Osteocyte (in vitro differentiated cells): ENCODE measurements around the gene IL31. TPM values are rescaled to one million over a fixed set of nuclear protein-coding genes. Genes with fewer than 3 reads are reported as not detected.

Experiments
- DNase-seq: peaks from one replicate; pipeline ENCODE4 v3.0.0; 2021; ENCODE audit warnings: mixed read lengths; ENCODE audit not compliant: unreplicated experiment; ENCODE audit errors: extremely low spot score
- H3K27ac Mint-ChIP-seq: one replicate; pipeline ENCODE4 v1.8.0; 2021; ENCODE audit warnings: mild to moderate bottlenecking, mixed read lengths; ENCODE audit not compliant: unreplicated experiment
- H3K27me3 Mint-ChIP-seq: one replicate; pipeline ENCODE4 v1.8.0; 2021; ENCODE audit warnings: mixed read lengths; ENCODE audit not compliant: unreplicated experiment
- H3K36me3 Mint-ChIP-seq: one replicate; pipeline ENCODE4 v1.8.0; 2021; ENCODE audit warnings: mixed read lengths; ENCODE audit not compliant: unreplicated experiment
- H3K4me1 Mint-ChIP-seq: one replicate; pipeline ENCODE4 v1.8.0; 2021; ENCODE audit warnings: mixed read lengths; ENCODE audit not compliant: unreplicated experiment
- H3K4me3 Mint-ChIP-seq: one replicate; pipeline ENCODE4 v1.8.0; 2021; ENCODE audit warnings: mild to moderate bottlenecking, moderate library complexity, mixed read lengths; ENCODE audit not compliant: unreplicated experiment
- H3K9me3 Mint-ChIP-seq: one replicate; pipeline ENCODE4 v1.8.0; 2021; ENCODE audit warnings: mixed read lengths; ENCODE audit not compliant: unreplicated experiment
- CTCF ChIP-seq: fragments of 200-600 bp; sonication (generic); IDR thresholded peaks from 2 replicates; pipeline ENCODE4 v1.5.0; 2021; ENCODE audit warnings: antibody characterized with exemption, mild to moderate bottlenecking, moderate library complexity
- total RNA-seq: library from RNA; stranded (reverse); gene quantifications from 2 replicates; pipeline ENCODE4 v1.2.1, GENCODE V29; 2021

IL31 gene
- total RNA-seq, 1 donor from 2014 or later, result not detected

DNA sequence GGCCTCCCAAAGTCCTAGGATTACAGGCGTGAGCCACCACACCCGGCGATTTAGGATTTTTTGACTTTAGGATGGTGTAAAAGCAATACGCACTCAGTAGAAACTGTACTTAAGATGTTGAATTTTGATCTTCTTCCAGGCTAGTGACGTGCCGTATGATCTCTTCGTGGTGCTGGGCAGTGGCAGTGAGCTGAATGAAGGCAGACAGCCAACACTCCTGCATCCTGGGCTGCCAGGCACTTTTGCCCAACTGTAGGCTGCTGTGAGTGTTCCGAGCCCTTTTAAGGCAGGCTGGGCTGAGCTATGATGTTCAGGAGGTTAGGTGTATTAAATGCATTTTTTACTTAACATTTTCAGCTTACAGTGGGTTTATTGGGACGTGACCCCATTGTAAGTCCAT is 21.3 kb downstream of the IL31 start:
- no peak overlapping the region for H3K27ac Mint-ChIP-seq
- no peaks in the 10 kb centered on the region for H3K4me1 Mint-ChIP-seq
- H3K9me3 Mint-ChIP-seq, result no peaks in the 10 kb centered on the region
- no peak for TF ChIP-seq CTCF
- no peaks in the 10 kb centered on the region for H3K27me3 Mint-ChIP-seq
- H3K4me3 Mint-ChIP-seq, result no peak overlapping the region
- no peak for DNase-seq
- no peaks in the 10 kb centered on the region for H3K36me3 Mint-ChIP-seq

DNA sequence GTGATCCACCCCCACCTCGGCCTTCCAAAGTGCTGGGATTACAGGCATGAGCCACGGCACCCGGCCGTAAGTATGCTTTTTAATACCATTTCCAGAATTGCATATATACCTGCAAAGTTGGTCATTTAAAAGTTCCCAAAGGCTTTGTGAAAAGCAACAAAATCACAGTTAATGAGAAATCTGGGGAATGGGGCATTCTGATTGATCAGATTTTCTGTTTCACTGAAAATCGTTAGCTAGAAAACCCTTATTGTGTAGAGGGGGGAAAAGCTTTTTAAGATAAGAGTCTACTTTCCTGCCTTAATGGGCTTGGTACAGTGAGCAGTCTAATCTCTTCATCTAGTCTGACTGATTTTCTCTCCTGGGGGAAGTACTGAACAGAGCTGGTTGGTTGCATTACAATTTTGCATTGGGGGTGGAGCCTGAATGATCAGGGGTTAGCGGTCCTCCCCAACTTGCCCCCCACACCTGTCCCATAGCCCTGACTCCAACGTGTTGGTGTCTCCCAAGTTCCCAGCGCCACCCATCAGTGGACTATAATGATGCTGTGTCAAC is 23.8 kb downstream of the IL31 start:
- TF ChIP-seq CTCF, result no peak
- H3K27me3 Mint-ChIP-seq, result no peaks in the 10 kb centered on the region
- H3K27ac Mint-ChIP-seq, result no peak overlapping the region
- H3K36me3 Mint-ChIP-seq, result peaks cover 5% of the 10 kb centered on the region
- H3K4me3 Mint-ChIP-seq, result no peak overlapping the region
- H3K9me3 Mint-ChIP-seq, result no peaks in the 10 kb centered on the region
- no peak for DNase-seq
- no peaks in the 10 kb centered on the region for H3K4me1 Mint-ChIP-seq

DNA sequence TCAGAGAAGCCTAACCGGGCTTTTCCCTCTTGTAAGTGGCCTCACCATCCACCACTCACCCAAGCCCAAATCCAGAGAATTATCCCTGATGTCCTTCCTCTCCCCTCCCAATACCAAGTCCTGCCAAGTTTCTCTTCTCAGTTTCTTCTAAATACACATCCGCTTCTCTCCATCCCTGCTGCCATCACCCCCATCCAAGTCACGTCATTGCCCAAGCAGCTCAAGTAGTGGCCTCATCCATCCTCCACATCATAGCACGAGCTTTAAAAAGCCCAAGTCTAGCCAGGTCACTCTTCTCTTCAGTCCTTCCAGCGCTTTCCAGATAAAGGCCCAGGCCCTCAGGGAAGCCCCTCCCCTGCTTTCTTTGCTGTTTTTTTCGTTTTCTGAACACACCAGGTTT is 25.4 kb downstream of the IL31 start:
- H3K9me3 Mint-ChIP-seq, result no peaks in the 10 kb centered on the region
- DNase-seq, result no peak
- H3K27me3 Mint-ChIP-seq, result no peaks in the 10 kb centered on the region
- no peak overlapping the region for H3K4me3 Mint-ChIP-seq
- no peaks in the 10 kb centered on the region for H3K4me1 Mint-ChIP-seq
- peaks cover 5% of the 10 kb centered on the region for H3K36me3 Mint-ChIP-seq
- no peak for TF ChIP-seq CTCF
- H3K27ac Mint-ChIP-seq, result no peak overlapping the region

DNA sequence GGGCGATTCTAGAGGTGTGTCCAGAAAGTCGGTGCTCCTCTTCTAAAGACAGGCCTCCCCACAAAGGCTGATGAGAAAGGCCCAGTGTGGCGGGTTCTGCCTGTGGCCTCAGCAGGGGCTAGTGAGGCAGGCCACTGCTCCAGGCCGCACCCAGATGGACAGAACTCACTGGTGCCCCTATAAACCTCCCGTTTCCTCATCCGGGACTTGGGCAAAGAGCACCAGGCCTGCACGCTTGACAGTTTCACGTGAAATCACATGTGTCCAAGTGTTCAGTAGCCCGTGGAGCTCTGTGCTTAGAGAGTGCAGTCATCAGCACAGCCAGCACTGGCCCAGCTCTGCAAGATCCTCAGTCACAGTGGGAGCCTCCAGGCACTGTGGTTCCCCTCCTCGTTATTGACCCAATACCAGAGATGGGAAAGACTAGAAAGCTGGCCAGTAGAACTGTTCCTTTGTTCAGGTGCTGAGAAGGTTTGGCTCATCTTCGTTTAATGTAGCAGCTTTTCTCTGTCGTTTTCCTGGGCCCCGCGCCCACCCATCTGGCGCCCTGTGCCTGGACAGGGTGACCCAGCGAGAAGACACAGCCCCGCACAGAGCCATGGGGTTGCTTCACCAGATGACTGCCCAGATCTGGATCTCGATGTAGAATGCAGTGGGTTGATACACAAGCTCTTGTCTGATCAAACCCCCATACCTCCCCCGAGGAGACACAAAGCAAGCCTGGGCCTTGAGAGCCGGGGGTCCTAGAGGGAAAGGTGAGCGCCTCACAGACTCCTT is 26.3 kb downstream of the IL31 start:
- H3K27ac Mint-ChIP-seq, result no peak overlapping the region

More for the DNA sequence above, 26.3 kb downstream of the IL31 start:
- Mint-ChIP-seq H3K4me3 (no peak overlapping the region), H3K4me1 (no peaks in the 10 kb centered on the region), H3K9me3 (no peaks in the 10 kb centered on the region), H3K27me3 (no peaks in the 10 kb centered on the region), H3K36me3 (peaks cover 5% of the 10 kb centered on the region)
- TF ChIP-seq CTCF, result no peak
- DNase-seq, result no peak
